DMS79 (cell line): ENCODE results near the gene LAMA5.

Source experiments
- DNase-seq: peaks from one replicate; lab custom pipeline; 2025; lab: John Stamatoyannopoulos, UW

LAMA5 gene

GRCh38 chr20:62369815-62370114 is 2.7 kb upstream of the LAMA5 start:
- DNase-seq, result no peak

- DNase-seq, result no peak
These were observed 2.1 kb upstream of the LAMA5 start for GRCh38 chr20:62368976-62369814.

GRCh38 chr20:62368392-62368975 is 1.4 kb upstream of the LAMA5 start:
- peak; percentile 31 for DNase-seq

GRCh38 chr20:62367633-62368391 is 700 bp upstream of the LAMA5 start:
- DNase-seq, result peak; percentile 63

GRCh38 chr20:62366370-62367135 is 559 bp downstream of the LAMA5 start:
- DNase-seq, result peak; percentile 41

GRCh38 chr20:62365814-62366369 is 1.2 kb downstream of the LAMA5 start:
- peak; percentile 44 for DNase-seq

GRCh38 chr20:62364911-62365736 is 2.0 kb downstream of the LAMA5 start:
- no peak for DNase-seq

- DNase-seq, result no peak
These were observed 2.9 kb downstream of the LAMA5 start for GRCh38 chr20:62363920-62364851.

- DNase-seq, result no peak
These were observed 3.9 kb downstream of the LAMA5 start for GRCh38 chr20:62362991-62363919.

GRCh38 chr20:62362590-62362940 is 4.5 kb downstream of the LAMA5 start:
- no peak for DNase-seq

GRCh38 chr20:62361799-62362589 is 5.1 kb downstream of the LAMA5 start:
- no peak for DNase-seq

GRCh38 chr20:62360854-62361798 is 6.0 kb downstream of the LAMA5 start:
- DNase-seq, result no peak

- DNase-seq, result no peak
These were observed 7.5 kb downstream of the LAMA5 start for GRCh38 chr20:62359491-62360121.

GRCh38 chr20:62359043-62359490 is 8.0 kb downstream of the LAMA5 start:
- DNase-seq, result no peak

- DNase-seq, result no peak
These were observed 8.7 kb downstream of the LAMA5 start for GRCh38 chr20:62358171-62359042.
